ENCODE measurements around the gene CBFB.
"Not testable (repeated sequence)": the region's sequence is repeated elsewhere in the genome, so short reads cannot be mapped to it uniquely, and the experiment has no call there.

CBFB gene

GRCh38 chr16:67034487-67034886, 5.5 kb downstream of the CBFB start:
- Histone ChIP-seq H3K4me1 (ENCODE audit: control insufficient read depth, insufficient read depth, low read length) (no peaks in the 10 kb centered on the region), H3K9me3 (ENCODE audit: control insufficient read depth, insufficient read depth, low read length) (no peaks in the 10 kb centered on the region), H3K27me3 (ENCODE audit: control insufficient read depth, insufficient read depth, low read length) (peaks cover 8% of the 10 kb centered on the region), H3K36me3 (ENCODE audit: control insufficient read depth, insufficient read depth, low read length) (no peaks in the 10 kb centered on the region), H3K9ac (ENCODE audit: low read depth, low read length) (no peak overlapping the region), H3K4me3 (ENCODE audit: low read depth, low read length) (no peak overlapping the region)

GRCh38 chr16:67035364-67035763, 6.4 kb downstream of the CBFB start:
- Histone ChIP-seq H3K4me1 (ENCODE audit: control insufficient read depth, insufficient read depth, low read length) (no peaks in the 10 kb centered on the region), H3K27me3 (ENCODE audit: control insufficient read depth, insufficient read depth, low read length) (peaks cover 2% of the 10 kb centered on the region), H3K4me3 (ENCODE audit: low read depth, low read length) (no peak overlapping the region), H3K36me3 (ENCODE audit: control insufficient read depth, insufficient read depth, low read length) (no peaks in the 10 kb centered on the region), H3K9me3 (ENCODE audit: control insufficient read depth, insufficient read depth, low read length) (no peaks in the 10 kb centered on the region), H3K9ac (ENCODE audit: low read depth, low read length) (no peak overlapping the region)

GRCh38 chr16:67036323-67036741, 7.4 kb downstream of the CBFB start:
- Histone ChIP-seq H3K9me3 (ENCODE audit: control insufficient read depth, insufficient read depth, low read length) (no peaks in the 10 kb centered on the region), H3K36me3 (ENCODE audit: control insufficient read depth, insufficient read depth, low read length) (no peaks in the 10 kb centered on the region), H3K27me3 (ENCODE audit: control insufficient read depth, insufficient read depth, low read length) (no peaks in the 10 kb centered on the region), H3K4me3 (ENCODE audit: low read depth, low read length) (no peak overlapping the region), H3K9ac (ENCODE audit: low read depth, low read length) (no peak overlapping the region), H3K4me1 (ENCODE audit: control insufficient read depth, insufficient read depth, low read length) (no peaks in the 10 kb centered on the region)

- no peaks in the 10 kb centered on the region for H3K36me3 ChIP-seq (ENCODE audit: control insufficient read depth, insufficient read depth, low read length)
- H3K9ac ChIP-seq (ENCODE audit: low read depth, low read length): no peak overlapping the region
- H3K4me1 ChIP-seq (ENCODE audit: control insufficient read depth, insufficient read depth, low read length): no peaks in the 10 kb centered on the region
- H3K27me3 ChIP-seq (ENCODE audit: control insufficient read depth, insufficient read depth, low read length): no peaks in the 10 kb centered on the region
- no peaks in the 10 kb centered on the region for H3K9me3 ChIP-seq (ENCODE audit: control insufficient read depth, insufficient read depth, low read length)
- no peak overlapping the region for H3K4me3 ChIP-seq (ENCODE audit: low read depth, low read length)
Measured at GRCh38 chr16:67039260-67040020, 10.5 kb downstream of the CBFB start.

GRCh38 chr16:67040166-67040565, 11.2 kb downstream of the CBFB start:
- no peaks in the 10 kb centered on the region for H3K9me3 ChIP-seq (ENCODE audit: control insufficient read depth, insufficient read depth, low read length)
- no peaks in the 10 kb centered on the region for H3K4me1 ChIP-seq (ENCODE audit: control insufficient read depth, insufficient read depth, low read length)
- no peaks in the 10 kb centered on the region for H3K27me3 ChIP-seq (ENCODE audit: control insufficient read depth, insufficient read depth, low read length)
- H3K36me3 ChIP-seq (ENCODE audit: control insufficient read depth, insufficient read depth, low read length): no peaks in the 10 kb centered on the region
- no peak overlapping the region for H3K4me3 ChIP-seq (ENCODE audit: low read depth, low read length)
- no peak overlapping the region for H3K9ac ChIP-seq (ENCODE audit: low read depth, low read length)

GRCh38 chr16:67040906-67041305, 12.0 kb downstream of the CBFB start:
- Histone ChIP-seq H3K27me3 (ENCODE audit: control insufficient read depth, insufficient read depth, low read length) (no peaks in the 10 kb centered on the region), H3K9me3 (ENCODE audit: control insufficient read depth, insufficient read depth, low read length) (no peaks in the 10 kb centered on the region), H3K36me3 (ENCODE audit: control insufficient read depth, insufficient read depth, low read length) (no peaks in the 10 kb centered on the region)

GRCh38 chr16:67041520-67041919, 12.6 kb downstream of the CBFB start:
- not testable (repeated sequence) for H3K27me3 ChIP-seq (ENCODE audit: control insufficient read depth, insufficient read depth, low read length); H3K9me3 ChIP-seq (ENCODE audit: control insufficient read depth, insufficient read depth, low read length); H3K4me1 ChIP-seq (ENCODE audit: control insufficient read depth, insufficient read depth, low read length); H3K36me3 ChIP-seq (ENCODE audit: control insufficient read depth, insufficient read depth, low read length); H3K4me3 ChIP-seq (ENCODE audit: low read depth, low read length); H3K9ac ChIP-seq (ENCODE audit: low read depth, low read length)

More at GRCh38 chr16:67040906-67041305, 12.0 kb downstream of the CBFB start:
- Histone ChIP-seq H3K4me1 (ENCODE audit: control insufficient read depth, insufficient read depth, low read length) (no peaks in the 10 kb centered on the region), H3K4me3 (ENCODE audit: low read depth, low read length) (no peak overlapping the region), H3K9ac (ENCODE audit: low read depth, low read length) (no peak overlapping the region)

- Histone ChIP-seq H3K4me1 (ENCODE audit: control insufficient read depth, insufficient read depth, low read length) (no peaks in the 10 kb centered on the region), H3K9me3 (ENCODE audit: control insufficient read depth, insufficient read depth, low read length) (no peaks in the 10 kb centered on the region), H3K27me3 (ENCODE audit: control insufficient read depth, insufficient read depth, low read length) (no peaks in the 10 kb centered on the region), H3K36me3 (ENCODE audit: control insufficient read depth, insufficient read depth, low read length) (no peaks in the 10 kb centered on the region), H3K9ac (ENCODE audit: low read depth, low read length) (no peak overlapping the region), H3K4me3 (ENCODE audit: low read depth, low read length) (no peak overlapping the region)
Measured at GRCh38 chr16:67043420-67043819, 14.5 kb downstream of the CBFB start.

GRCh38 chr16:67050796-67051195, 21.8 kb downstream of the CBFB start:
- no peaks in the 10 kb centered on the region for H3K36me3 ChIP-seq (ENCODE audit: control insufficient read depth, insufficient read depth, low read length)
- H3K9ac ChIP-seq (ENCODE audit: low read depth, low read length): no peak overlapping the region
- no peak overlapping the region for H3K4me3 ChIP-seq (ENCODE audit: low read depth, low read length)
- H3K9me3 ChIP-seq (ENCODE audit: control insufficient read depth, insufficient read depth, low read length): no peaks in the 10 kb centered on the region
- H3K27me3 ChIP-seq (ENCODE audit: control insufficient read depth, insufficient read depth, low read length): no peaks in the 10 kb centered on the region
- H3K4me1 ChIP-seq (ENCODE audit: control insufficient read depth, insufficient read depth, low read length): no peaks in the 10 kb centered on the region

- Histone ChIP-seq H3K27me3 (ENCODE audit: control insufficient read depth, insufficient read depth, low read length) (no peaks in the 10 kb centered on the region), H3K9ac (ENCODE audit: low read depth, low read length) (no peak overlapping the region), H3K4me1 (ENCODE audit: control insufficient read depth, insufficient read depth, low read length) (no peaks in the 10 kb centered on the region), H3K36me3 (ENCODE audit: control insufficient read depth, insufficient read depth, low read length) (no peaks in the 10 kb centered on the region), H3K9me3 (ENCODE audit: control insufficient read depth, insufficient read depth, low read length) (no peaks in the 10 kb centered on the region), H3K4me3 (ENCODE audit: low read depth, low read length) (no peak overlapping the region)
Measured at GRCh38 chr16:67052399-67052798, 23.4 kb downstream of the CBFB start.

- Histone ChIP-seq H3K4me3 (ENCODE audit: low read depth, low read length) (no peak overlapping the region), H3K27me3 (ENCODE audit: control insufficient read depth, insufficient read depth, low read length) (no peaks in the 10 kb centered on the region), H3K9me3 (ENCODE audit: control insufficient read depth, insufficient read depth, low read length) (no peaks in the 10 kb centered on the region), H3K9ac (ENCODE audit: low read depth, low read length) (no peak overlapping the region), H3K4me1 (ENCODE audit: control insufficient read depth, insufficient read depth, low read length) (no peaks in the 10 kb centered on the region), H3K36me3 (ENCODE audit: control insufficient read depth, insufficient read depth, low read length) (no peaks in the 10 kb centered on the region)
Measured at GRCh38 chr16:67053767-67054334, 24.9 kb downstream of the CBFB start.

GRCh38 chr16:67054901-67055300, 26.0 kb downstream of the CBFB start:
- Histone ChIP-seq H3K9ac (ENCODE audit: low read depth, low read length) (no peak overlapping the region), H3K36me3 (ENCODE audit: control insufficient read depth, insufficient read depth, low read length) (no peaks in the 10 kb centered on the region), H3K4me3 (ENCODE audit: low read depth, low read length) (no peak overlapping the region), H3K4me1 (ENCODE audit: control insufficient read depth, insufficient read depth, low read length) (no peaks in the 10 kb centered on the region), H3K27me3 (ENCODE audit: control insufficient read depth, insufficient read depth, low read length) (no peaks in the 10 kb centered on the region), H3K9me3 (ENCODE audit: control insufficient read depth, insufficient read depth, low read length) (no peaks in the 10 kb centered on the region)

All from iPS-15b (cell line).